ENCODE data around the gene MGAT5.

GRCh38 chr2:134435505-134435904 is 181.6 kb downstream of the MGAT5 start:
- TF ChIP-seq CTCF (IDR thresholded peaks at IDR 0.05) (no peak), POLR2A (IDR thresholded peaks at IDR 0.05) (no peak)
